HG03039 (cell line): ENCODE results near the gene DOK5.

Source experiments
- ATAC-seq: cut with Tn5 transposase; IDR thresholded peaks from one replicate; pipeline ENCODE4 v1.9.1; 2021; ENCODE audit warnings: mild to moderate bottlenecking, moderate library complexity; ENCODE audit not compliant: unreplicated experiment

Gene DOK5

GRCh38 chr20:54606380-54606779 lies 131.0 kb downstream of the DOK5 start:
- ATAC-seq: no peak

DNA sequence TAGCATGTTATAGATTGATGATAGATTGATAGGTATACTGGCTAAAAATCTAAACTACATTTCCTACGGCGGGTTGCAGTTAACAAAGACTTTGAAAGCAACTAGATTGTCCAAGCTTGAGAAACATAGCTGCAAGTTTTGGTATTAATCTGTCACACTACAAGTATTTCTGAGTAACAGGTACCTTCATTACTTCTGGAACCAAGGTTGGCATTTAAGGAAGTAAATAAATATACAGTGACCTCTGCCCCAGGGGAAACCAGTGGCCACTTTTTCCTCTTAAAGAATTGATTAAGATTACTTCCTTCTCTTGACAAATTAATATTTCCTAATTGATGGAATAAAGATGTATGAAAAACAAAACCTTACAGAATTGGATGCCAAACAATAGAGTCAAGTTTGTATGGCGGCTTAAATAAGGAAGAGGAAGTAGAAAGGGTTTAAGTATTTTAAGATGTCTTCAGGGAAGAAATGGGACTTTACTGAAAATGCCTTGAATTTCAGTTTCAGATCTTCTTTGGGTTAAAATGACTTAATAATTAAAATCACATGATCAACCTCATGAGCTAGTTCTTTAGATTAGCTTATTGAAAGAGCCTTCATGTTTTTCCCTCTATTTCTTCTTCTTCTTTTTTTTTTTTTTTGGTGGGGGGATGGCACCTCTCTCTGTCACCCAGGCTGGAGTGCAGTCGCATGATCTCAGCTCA lies 132.8 kb downstream of the DOK5 start:
- ATAC-seq: no peak

DNA sequence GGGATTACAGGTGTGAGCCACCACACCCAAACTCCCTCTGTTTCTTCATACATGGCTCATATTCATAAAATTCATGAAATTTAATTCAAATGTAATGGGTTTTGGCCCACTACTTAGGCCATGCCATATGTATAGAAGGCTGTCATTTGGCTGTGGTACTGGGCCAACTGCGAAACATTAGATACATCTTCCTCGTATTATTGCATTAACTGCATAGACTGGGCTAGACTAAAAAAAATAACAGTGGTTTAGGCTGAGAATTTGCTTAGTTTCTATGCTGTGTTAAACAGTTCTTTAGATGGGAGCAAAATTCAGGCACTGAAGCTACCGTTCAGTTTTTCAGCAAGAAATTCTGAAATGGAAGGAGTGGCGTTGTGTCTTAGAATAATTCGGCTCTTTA lies 133.6 kb downstream of the DOK5 start:
- ATAC-seq: no peak

DNA sequence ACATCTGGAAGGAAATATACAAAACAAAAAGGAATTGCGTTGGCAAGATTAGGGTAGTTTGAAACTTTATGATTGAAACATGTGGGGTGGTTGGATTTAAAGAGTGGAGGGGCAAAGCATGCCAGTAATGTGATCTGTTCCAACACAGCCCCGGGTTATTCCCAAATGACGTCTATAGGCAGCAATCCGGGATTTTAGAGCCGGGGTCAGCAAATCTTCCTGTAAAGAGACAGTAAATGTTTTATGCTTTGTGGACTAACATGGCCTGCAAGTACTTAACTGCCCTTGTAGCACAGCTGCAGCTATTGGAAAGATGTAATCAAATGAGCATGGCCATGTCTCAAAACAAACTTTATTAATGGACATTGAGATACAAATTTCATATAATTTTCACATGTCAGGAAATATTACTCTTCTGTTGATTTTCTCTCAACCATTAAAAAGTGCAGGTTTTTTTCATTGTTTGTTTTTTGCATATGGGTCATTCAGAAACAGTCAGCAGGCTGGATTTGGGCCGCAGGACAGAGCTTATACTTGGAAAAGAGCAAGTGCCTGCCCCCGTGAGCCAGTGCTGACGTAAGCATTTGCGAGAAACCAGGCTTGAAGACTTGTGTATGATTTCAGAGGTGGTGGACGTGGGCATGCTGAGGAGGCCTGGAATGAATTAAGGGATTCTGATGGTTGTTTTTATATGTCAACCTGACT lies 136.5 kb downstream of the DOK5 start:
- ATAC-seq: no peak

- no peak for ATAC-seq
Measured at GRCh38 chr20:54618412-54618811, 143.0 kb downstream of the DOK5 start.

GRCh38 chr20:54619181-54619580 lies 143.8 kb downstream of the DOK5 start:
- no peak for ATAC-seq

DNA sequence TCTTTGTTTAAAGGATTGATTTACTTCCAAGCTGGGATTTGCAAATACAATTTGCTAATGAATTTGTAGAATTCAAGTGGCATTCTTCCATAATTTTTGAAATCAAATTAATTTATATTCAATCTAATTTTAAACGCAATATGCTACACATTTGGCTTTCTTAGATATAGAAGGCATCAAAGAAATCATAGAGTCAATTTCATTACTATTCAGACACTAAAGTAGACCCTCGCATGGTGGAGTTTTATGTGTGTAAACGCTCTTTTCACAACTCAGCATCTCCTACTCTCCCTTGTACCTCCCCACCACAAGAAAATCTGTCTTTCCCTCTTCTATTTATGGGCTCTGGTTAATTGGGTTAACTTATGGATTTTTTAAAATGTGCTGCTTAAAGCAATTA lies 144.3 kb downstream of the DOK5 start:
- ATAC-seq: no peak

DNA sequence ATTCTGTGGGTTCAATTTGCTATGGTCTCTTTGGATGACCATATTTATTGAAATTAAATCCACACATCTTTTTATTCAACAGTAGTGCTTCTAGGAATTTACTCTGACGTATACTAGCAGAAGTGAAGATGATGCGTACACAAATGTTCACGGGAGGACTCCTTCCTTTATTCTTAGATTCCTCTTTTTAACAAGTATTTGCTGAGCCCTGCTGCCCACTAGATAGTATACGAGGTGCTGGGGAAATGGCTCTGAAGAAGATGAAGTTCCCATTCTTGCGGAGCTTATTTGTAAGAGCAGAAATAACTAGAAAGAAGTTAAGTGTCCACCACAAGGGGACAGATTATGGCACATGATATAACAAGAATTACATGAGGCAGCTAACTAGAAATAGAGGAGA lies 145.2 kb downstream of the DOK5 start:
- no peak for ATAC-seq

DNA sequence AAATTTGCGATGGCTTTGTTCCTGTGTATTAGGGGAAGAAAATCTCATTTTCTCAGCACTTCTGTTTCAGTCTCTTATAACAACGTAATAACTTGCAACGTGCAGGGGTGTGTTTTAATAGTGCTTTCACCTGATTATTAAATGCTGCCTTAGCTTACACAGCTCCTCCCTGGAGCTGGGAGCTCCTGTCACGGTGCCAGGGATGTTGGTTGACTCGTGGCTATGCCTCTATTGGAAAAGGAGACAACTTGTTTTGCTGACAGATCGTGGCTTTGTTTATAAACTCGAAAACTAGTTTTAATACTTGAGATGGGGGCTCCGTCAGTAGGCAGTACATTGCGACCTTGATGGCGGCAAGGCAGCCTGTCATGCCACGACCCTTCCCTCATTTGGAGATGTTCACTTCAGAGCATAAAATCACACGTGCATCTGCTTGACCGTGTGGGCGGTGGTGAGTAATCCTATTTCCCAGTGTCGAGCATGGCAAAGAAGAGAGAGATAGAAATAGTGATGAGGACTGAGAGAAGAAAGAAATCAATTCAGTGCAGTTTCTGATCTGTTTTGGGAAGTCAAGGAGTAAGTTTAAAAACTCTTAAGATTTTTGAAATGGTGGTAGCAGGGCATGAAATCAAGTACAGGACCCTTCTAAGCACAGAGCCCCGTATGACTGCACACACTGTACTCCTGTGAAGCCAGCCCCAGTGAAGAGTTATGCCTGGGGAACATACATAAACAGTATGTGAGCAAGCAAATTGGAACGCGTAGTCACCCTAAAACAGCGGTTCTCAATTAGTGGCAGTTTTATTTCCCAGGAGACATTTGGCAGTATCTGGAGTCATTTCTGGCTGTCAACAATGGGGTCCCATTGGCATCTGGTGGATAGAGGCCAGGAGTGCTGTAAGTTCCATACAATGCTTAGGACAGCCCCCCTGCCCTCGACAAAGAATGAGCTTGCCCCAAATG lies 147.2 kb downstream of the DOK5 start:
- no peak for ATAC-seq

- no peak for ATAC-seq
Measured at GRCh38 chr20:54623991-54624569, 148.7 kb downstream of the DOK5 start.

GRCh38 chr20:54624706-54625390 lies 149.5 kb downstream of the DOK5 start:
- ATAC-seq: no peak

DNA sequence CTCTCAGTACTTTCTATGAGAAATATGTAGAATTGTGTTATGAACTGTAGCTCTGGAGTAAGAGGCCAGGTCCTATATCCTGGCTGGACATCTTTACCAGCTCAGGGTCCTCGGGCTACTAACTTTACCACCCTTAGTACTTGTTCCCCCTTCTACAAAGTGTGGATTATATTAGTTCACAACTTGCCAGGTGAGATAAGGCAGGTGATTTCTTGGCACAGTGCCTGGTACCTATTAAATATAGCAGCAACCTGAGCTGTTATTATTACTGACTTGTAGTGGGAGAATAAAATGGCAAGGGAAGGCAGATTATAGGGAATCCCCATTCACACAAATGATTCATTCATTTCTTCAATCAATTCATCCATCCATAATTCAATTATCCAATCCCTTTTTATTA lies 150.1 kb downstream of the DOK5 start:
- ATAC-seq: no peak

- no peak for ATAC-seq
Measured at GRCh38 chr20:54626126-54626525, 150.7 kb downstream of the DOK5 start.

DNA sequence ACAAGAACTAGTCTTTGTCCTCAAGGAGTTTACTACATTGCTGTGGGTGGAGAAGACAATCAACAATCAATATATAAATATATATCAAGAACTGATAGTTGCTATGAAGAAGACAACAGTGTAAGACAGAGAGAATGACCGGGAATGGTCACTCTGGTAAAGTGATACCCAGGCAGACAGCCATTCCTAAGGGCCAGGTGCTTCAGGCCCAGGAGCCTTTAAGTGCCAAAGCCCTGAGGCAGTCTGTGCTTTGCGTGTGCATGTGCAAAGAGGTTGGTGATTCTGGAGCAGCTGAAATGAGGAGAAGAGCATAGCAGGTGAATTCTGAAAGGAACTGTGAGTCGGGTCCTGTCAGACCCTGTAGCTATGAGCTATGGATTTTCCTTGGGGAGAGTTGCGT lies 154.2 kb downstream of the DOK5 start:
- ATAC-seq: no peak

DNA sequence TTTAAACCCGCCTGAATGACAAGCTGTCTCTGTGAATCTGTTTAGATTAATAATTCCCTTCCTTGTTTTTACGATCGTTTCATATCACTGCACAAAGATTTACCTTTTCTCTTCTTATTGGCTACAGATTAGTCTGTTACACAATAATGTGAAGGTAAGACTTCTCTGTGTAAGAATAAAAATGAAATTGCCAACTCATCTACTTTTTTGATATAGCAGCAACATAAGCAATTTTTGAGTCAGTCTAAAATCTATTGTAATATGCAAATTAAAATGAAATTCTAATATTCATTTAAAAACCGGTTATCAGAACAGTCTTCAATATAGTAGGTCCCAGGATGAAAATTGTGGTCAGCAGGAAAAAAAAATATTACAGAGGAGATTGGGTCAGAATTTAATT lies 155.2 kb downstream of the DOK5 start:
- ATAC-seq: no peak

GRCh38 chr20:54631059-54631458 lies 155.7 kb downstream of the DOK5 start:
- ATAC-seq: no peak

GRCh38 chr20:54633374-54634355 lies 158.3 kb downstream of the DOK5 start:
- peak; percentile 98 for ATAC-seq

- ATAC-seq: no peak
Measured at GRCh38 chr20:54636575-54636974, 161.2 kb downstream of the DOK5 start.

- ATAC-seq: no peak
Measured at GRCh38 chr20:54639941-54640340, 164.5 kb downstream of the DOK5 start.
